Stimulated activated naive CD8-positive, alpha-beta T cell treated with anti-CD3 and anti-CD28 coated beads, Interleukin-15, amount 100 ng/mL, for 72 hours (primary cell): Measurements from ENCODE around the gene SLC25A42.

Experiments
- ATAC-seq: fragments of 150-1000 bp; cut with Tn5 transposase; 2 replicates; pipeline ENCODE4 v1.10.0; 2021; ENCODE audit warnings: mild to moderate bottlenecking, moderate library complexity
- DNase-seq, 2 donors: peaks; one replicate each; pipeline ENCODE4 v3.0.0; 2021 to 2022
- H3K27ac Mint-ChIP-seq, 2 donors: one replicate each; pipeline ENCODE4 v1.8.0; 2022; ENCODE audit warnings: mild to moderate bottlenecking in 2 of 2, mixed read lengths in 2 of 2, moderate library complexity in 2 of 2
- H3K27me3 Mint-ChIP-seq: one replicate; pipeline ENCODE4 v1.8.0; 2022; ENCODE audit warnings: mixed read lengths
- H3K4me1 Mint-ChIP-seq: one replicate; pipeline ENCODE4 v1.8.0; 2022; ENCODE audit warnings: mild to moderate bottlenecking, mixed read lengths
- H3K4me3 Mint-ChIP-seq, 2 donors: one replicate each; pipeline ENCODE4 v1.8.0; 2022; ENCODE audit warnings: mild to moderate bottlenecking in 2 of 2, mixed read lengths in 2 of 2, moderate library complexity in 1 of 2
- H3K9me3 Mint-ChIP-seq, 2 donors: one replicate each; pipeline ENCODE4 v1.8.0; 2022; ENCODE audit warnings: mixed read lengths in 2 of 2

The SLC25A42 gene

GRCh38 chr19:19057720-19058119 is 6.1 kb upstream of the SLC25A42 start:
- peak overlapping the region in 1 of 2 donors; percentile 13 for H3K27ac Mint-ChIP-seq
- peaks cover 9% of the 10 kb centered on the region for H3K4me1 Mint-ChIP-seq
- no peaks in the 10 kb centered on the region for H3K9me3 Mint-ChIP-seq
- DNase-seq (no peak), ATAC-seq (no peak)
- H3K4me3 Mint-ChIP-seq = no peak overlapping the region
- H3K27me3 Mint-ChIP-seq = no peaks in the 10 kb centered on the region

DNA sequence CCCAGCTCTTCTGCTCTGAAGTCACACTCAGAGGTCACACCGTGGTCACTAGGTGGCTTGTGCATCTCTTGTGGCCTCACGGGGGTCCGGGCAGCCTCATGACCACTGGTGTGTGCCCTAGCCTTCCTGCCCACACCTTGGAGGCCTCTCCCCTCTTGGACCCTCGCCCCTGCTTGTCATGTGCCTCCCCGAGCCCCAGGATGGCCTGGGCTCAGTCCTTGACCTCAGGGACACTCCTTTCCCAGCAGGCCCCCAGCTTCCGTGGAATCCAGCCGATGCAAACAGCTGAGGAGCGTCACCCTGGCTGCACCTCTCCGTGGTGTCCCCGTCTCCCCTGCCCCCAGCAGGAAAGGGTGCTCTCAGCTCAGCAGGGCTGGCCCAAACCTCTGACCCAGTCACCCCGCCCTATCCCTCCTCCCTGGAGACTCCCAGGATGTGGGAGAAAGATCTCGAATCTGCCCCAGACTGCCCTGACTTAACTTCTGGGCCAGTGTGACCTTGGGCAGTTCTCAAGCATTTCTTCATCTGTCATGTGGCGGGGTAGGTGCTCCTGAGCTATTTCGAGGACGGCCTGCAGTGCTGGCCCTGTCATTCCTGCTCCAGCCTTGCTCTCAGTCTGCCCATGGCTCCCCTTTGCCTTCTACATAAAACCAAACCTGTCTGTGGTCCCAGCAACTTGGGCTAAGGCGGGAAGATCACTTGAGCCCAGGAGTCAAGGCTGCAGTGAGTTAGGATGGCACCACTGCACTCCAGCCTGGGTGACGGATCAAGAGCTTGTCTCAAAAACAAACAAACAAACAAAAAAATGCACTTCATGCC is 4.6 kb upstream of the SLC25A42 start:
- Mint-ChIP-seq H3K9me3 (no peaks in the 10 kb centered on the region), H3K27me3 (no peaks in the 10 kb centered on the region), H3K4me1 (peaks cover 15% of the 10 kb centered on the region), H3K4me3 (no peak overlapping the region), H3K27ac (no peak overlapping the region)
- DNase-seq = no peak
- no peak for ATAC-seq

GRCh38 chr19:19059837-19060611 is 3.8 kb upstream of the SLC25A42 start:
- Mint-ChIP-seq H3K9me3 (no peaks in the 10 kb centered on the region), H3K4me3 (no peak overlapping the region), H3K4me1 (peaks cover 23% of the 10 kb centered on the region), H3K27ac (peak overlapping the region in 1 of 2 donors; percentile 71), H3K27me3 (no peaks in the 10 kb centered on the region)
- ATAC-seq = no peak
- no peak for DNase-seq

- DNase-seq (no peak), ATAC-seq (no peak)
- Mint-ChIP-seq H3K4me1 (peaks cover 30% of the 10 kb centered on the region), H3K9me3 (no peaks in the 10 kb centered on the region), H3K27ac (no peak overlapping the region), H3K27me3 (no peaks in the 10 kb centered on the region), H3K4me3 (no peak overlapping the region)
Measured at GRCh38 chr19:19061506-19061905, 2.3 kb upstream of the SLC25A42 start.

GRCh38 chr19:19062454-19063182 is 1.2 kb upstream of the SLC25A42 start:
- peak overlapping the region; percentile 91 to 92 for H3K4me3 Mint-ChIP-seq
- peaks cover 37% of the 10 kb centered on the region for H3K4me1 Mint-ChIP-seq
- peak; percentile 12 to 24 for DNase-seq
- H3K27me3 Mint-ChIP-seq = no peaks in the 10 kb centered on the region
- no peak for ATAC-seq
- no peaks in the 10 kb centered on the region for H3K9me3 Mint-ChIP-seq
- peak overlapping the region; percentile 82 for H3K27ac Mint-ChIP-seq

DNA sequence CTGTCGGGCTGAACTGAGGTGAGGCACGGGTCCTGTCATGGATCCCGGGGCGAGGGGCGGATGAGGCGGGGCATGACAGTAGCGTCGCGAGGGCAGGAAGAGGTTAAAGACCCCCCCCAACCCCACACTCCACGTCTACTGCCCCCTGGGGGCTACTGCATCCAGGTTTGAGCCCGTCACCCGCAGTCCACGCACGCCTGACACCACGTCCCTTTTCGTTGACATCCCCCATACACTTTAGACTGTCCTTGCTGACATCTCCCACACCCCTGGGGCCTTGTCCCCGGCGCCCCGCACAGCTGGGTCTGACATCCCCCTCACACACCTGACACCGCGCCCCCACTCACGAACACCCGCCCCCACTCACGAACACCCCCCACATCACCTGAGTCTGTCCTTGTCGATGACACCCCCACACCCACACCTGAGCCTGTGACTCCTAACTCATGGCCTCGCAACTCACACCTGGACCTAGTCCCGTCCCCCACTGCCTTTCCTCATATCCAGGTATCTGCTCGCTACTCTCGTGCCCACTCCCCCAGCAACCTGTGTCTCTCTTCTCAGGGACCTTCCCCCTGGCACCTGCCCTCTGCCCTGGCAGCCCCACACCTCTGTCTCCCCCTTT is 416 bp downstream of the SLC25A42 start:
- H3K4me3 Mint-ChIP-seq = peak overlapping the region; percentile 91 to 92
- no peaks in the 10 kb centered on the region for H3K27me3 Mint-ChIP-seq
- H3K9me3 Mint-ChIP-seq = no peaks in the 10 kb centered on the region
- ATAC-seq = peak; percentile 49
- H3K4me1 Mint-ChIP-seq = peaks cover 41% of the 10 kb centered on the region
- no peak for DNase-seq
- H3K27ac Mint-ChIP-seq = peak overlapping the region; percentile 73 to 96

DNA sequence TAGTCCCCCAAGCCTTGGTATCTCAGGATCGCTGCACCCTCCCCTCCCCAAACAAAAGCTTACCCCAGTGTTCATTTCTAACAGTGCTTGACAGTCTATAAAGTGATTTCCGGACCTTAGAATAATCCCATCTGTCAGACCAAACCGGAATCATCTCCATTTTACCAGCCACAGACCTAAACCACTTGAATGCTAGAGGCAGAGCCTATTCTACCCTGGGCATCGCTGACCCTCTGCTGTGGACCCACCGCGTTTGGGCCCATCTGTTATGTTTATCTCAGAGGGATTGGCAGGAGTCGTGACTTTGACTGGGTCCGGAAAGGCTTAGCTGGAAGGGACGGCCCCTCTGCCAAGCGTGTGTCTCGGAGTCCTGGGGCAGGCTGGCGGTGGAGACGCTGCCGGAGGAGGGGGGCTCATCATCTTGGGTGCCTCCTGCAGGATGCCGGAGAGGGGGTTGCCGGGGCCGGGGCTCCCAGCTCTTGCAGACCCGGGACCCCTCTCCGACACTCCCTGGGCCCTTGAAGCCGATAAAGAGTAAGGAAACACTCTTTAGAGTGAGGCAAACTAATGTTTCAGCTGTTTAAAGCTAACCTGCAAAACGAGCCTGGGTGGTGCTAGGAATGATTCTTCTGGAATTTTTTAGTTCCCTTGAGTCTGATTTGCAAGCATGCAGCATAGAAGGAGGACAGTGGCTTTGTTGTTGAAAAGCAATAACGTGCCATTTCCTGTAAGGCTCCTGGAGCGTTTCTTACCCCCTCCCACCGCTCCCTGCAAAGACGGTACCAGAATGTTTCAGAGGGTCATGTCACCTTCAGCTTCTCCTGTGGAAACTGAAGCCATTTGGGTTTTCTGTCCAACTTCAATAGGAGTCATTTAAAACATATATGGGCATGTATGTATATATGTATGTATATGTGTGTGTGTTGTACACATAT is 1.3 kb downstream of the SLC25A42 start:
- Mint-ChIP-seq H3K27me3 (no peaks in the 10 kb centered on the region), H3K9me3 (no peaks in the 10 kb centered on the region)

GRCh38 chr19:19067276-19068072 is 3.7 kb downstream of the SLC25A42 start:
- H3K27me3 Mint-ChIP-seq = no peaks in the 10 kb centered on the region
- H3K4me3 Mint-ChIP-seq = no peak overlapping the region
- no peak overlapping the region for H3K27ac Mint-ChIP-seq
- no peaks in the 10 kb centered on the region for H3K9me3 Mint-ChIP-seq
- DNase-seq (no peak), ATAC-seq (no peak)
- peaks cover 40% of the 10 kb centered on the region for H3K4me1 Mint-ChIP-seq

More for the DNA sequence above, 1.3 kb downstream of the SLC25A42 start:
- Mint-ChIP-seq H3K4me1 (peaks cover 46% of the 10 kb centered on the region), H3K27ac (peak overlapping the region; percentile 73 to 96), H3K4me3 (peak overlapping the region; percentile 91 to 92)
- ATAC-seq (no peak), DNase-seq (peak; percentile 16 to 33)

- no peaks in the 10 kb centered on the region for H3K27me3 Mint-ChIP-seq
- ATAC-seq = no peak
- no peak overlapping the region for H3K27ac Mint-ChIP-seq
- no peak for DNase-seq
- no peak overlapping the region for H3K4me3 Mint-ChIP-seq
- peaks cover 39% of the 10 kb centered on the region for H3K4me1 Mint-ChIP-seq
- H3K9me3 Mint-ChIP-seq = no peaks in the 10 kb centered on the region
Measured at GRCh38 chr19:19068659-19069654, 5.2 kb downstream of the SLC25A42 start.

DNA sequence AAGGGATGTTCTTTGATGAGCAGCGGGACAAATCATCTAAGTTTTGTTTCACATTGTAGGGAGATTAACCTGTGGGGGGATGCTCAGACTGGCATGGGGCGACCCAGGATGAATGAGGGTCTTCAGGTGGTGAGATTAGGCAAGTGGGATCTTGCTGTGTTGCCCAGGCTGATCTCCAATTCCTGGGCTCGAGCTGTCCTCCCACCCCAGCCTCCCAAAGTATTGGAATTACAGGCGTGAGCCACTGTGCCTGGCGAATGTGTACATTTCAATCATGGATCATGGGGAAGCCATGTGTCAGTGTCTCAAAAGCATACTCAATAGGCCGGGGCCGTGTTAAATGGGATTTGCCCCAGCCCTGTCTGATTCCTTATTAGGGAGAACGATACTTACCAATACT is 8.1 kb downstream of the SLC25A42 start:
- no peak for DNase-seq
- Mint-ChIP-seq H3K27ac (no peak overlapping the region), H3K4me3 (no peak overlapping the region), H3K9me3 (no peaks in the 10 kb centered on the region), H3K4me1 (peaks cover 30% of the 10 kb centered on the region), H3K27me3 (no peaks in the 10 kb centered on the region)
- no peak for ATAC-seq

- H3K9me3 Mint-ChIP-seq = no peaks in the 10 kb centered on the region
- H3K27ac Mint-ChIP-seq = no peak overlapping the region
- DNase-seq (no peak), ATAC-seq (no peak)
- no peak overlapping the region for H3K4me3 Mint-ChIP-seq
- H3K27me3 Mint-ChIP-seq = no peaks in the 10 kb centered on the region
- peaks cover 21% of the 10 kb centered on the region for H3K4me1 Mint-ChIP-seq
Measured at GRCh38 chr19:19074196-19074882, 10.5 kb downstream of the SLC25A42 start.

DNA sequence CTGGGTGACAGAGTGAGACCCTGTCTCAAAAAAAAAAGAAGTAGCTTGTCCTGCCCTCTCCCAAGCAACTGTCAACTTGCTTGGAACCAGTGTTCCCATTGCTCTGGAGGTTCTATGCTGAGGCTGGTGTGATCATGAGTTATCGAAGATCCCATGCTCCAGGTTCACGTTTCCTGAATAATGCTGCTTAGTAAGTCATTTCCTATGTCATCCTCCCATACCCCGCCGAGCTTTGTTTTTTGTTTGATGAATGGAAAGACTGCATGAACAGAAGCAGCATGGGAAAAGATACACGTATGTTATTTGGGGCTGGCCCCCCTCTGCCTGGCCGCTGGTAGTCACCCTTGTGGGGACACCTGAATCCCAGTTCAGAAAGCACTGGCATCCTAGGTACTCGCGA is 11.3 kb downstream of the SLC25A42 start:
- Mint-ChIP-seq H3K27ac (no peak overlapping the region), H3K4me3 (no peak overlapping the region), H3K9me3 (no peaks in the 10 kb centered on the region), H3K4me1 (peaks cover 17% of the 10 kb centered on the region), H3K27me3 (no peaks in the 10 kb centered on the region)
- ATAC-seq = no peak
- no peak for DNase-seq
